Type B pancreatic cell (in vitro differentiated cells): ENCODE results near the gene ATP8A2. TPM values are rescaled to one million over a fixed set of nuclear protein-coding genes. Genes with fewer than 3 reads are reported as not detected.
A peak's percentile ranks its signal among the peaks of the same experiment; 100 is the strongest.

Experiments used
- DNase-seq: peaks from one replicate; pipeline ENCODE4 v3.0.0; 2021; ENCODE audit warnings: mixed read lengths; ENCODE audit not compliant: unreplicated experiment; ENCODE audit errors: extremely low spot score
- H3K27ac Mint-ChIP-seq: 2 replicates; pipeline ENCODE4 v1.8.0; 2021; ENCODE audit warnings: mild to moderate bottlenecking, mixed read lengths
- H3K27me3 Mint-ChIP-seq: 2 replicates; pipeline ENCODE4 v1.8.0; 2021; ENCODE audit warnings: mixed read lengths
- H3K36me3 Mint-ChIP-seq: 2 replicates; pipeline ENCODE4 v1.8.0; 2021; ENCODE audit warnings: mixed read lengths
- H3K4me1 Mint-ChIP-seq: one replicate; pipeline ENCODE4 v1.8.0; 2021; ENCODE audit warnings: mixed read lengths; ENCODE audit not compliant: unreplicated experiment
- H3K4me3 Mint-ChIP-seq: 2 replicates; pipeline ENCODE4 v1.8.0; 2021; ENCODE audit warnings: mild to moderate bottlenecking, mixed read lengths
- H3K9me3 Mint-ChIP-seq: 2 replicates; pipeline ENCODE4 v1.8.0; 2021; ENCODE audit warnings: mixed read lengths
- total RNA-seq: library from RNA; stranded (reverse); gene quantifications from 2 replicates; pipeline ENCODE4 v1.2.1, GENCODE V29; 2021; ENCODE audit warnings: low replicate concordance
- TF ChIP-seq, protein P1 (sequence below): fragments of 200-600 bp; sonication (generic); conservative IDR thresholded peaks from 2 replicates; pipeline ENCODE4 v1.5.0; 2021; ENCODE audit warnings: antibody characterized with exemption, mild to moderate bottlenecking

ATP8A2 gene
- total RNA-seq, 1 donor from 2014 or later = 13.8 TPM

DNA sequence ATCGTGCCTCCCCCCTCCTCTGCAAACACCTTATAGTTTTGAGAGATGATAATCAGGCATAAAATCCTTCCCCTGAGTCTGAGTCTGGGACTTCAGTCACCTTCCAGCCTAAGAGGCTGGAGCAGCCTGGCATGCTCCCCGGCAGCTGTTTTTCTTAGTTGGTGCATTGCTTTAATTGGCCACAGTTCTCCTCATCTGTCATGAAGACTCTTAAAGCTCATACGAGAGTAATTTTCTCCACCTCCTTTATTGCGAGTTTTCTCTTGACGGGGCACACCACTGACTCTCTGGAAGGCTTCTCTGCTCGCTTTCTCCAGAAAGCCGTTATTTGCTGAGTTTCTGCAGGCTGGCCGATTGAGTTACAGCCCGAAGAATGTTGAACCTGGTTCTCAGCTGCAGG lies 310.5 kb downstream of the ATP8A2 start:
- no peak overlapping the region for H3K27ac Mint-ChIP-seq
- H3K36me3 Mint-ChIP-seq = no peaks in the 10 kb centered on the region
- peaks cover 10% of the 10 kb centered on the region for H3K9me3 Mint-ChIP-seq
- TF ChIP-seq, protein P1, sequence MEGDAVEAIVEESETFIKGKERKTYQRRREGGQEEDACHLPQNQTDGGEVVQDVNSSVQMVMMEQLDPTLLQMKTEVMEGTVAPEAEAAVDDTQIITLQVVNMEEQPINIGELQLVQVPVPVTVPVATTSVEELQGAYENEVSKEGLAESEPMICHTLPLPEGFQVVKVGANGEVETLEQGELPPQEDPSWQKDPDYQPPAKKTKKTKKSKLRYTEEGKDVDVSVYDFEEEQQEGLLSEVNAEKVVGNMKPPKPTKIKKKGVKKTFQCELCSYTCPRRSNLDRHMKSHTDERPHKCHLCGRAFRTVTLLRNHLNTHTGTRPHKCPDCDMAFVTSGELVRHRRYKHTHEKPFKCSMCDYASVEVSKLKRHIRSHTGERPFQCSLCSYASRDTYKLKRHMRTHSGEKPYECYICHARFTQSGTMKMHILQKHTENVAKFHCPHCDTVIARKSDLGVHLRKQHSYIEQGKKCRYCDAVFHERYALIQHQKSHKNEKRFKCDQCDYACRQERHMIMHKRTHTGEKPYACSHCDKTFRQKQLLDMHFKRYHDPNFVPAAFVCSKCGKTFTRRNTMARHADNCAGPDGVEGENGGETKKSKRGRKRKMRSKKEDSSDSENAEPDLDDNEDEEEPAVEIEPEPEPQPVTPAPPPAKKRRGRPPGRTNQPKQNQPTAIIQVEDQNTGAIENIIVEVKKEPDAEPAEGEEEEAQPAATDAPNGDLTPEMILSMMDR = no peak
- H3K27me3 Mint-ChIP-seq = no peaks in the 10 kb centered on the region
- H3K4me3 Mint-ChIP-seq = no peak overlapping the region
- H3K4me1 Mint-ChIP-seq = peaks cover 28% of the 10 kb centered on the region
- DNase-seq = no peak

GRCh38 chr13:25683056-25683455 lies 311.3 kb downstream of the ATP8A2 start:
- Mint-ChIP-seq H3K4me3 (no peak overlapping the region), H3K9me3 (peaks cover 10% of the 10 kb centered on the region), H3K4me1 (peaks cover 36% of the 10 kb centered on the region), H3K27me3 (no peaks in the 10 kb centered on the region), H3K36me3 (no peaks in the 10 kb centered on the region), H3K27ac (no peak overlapping the region)
- no peak for DNase-seq
- TF ChIP-seq, protein P1 = no peak

DNA sequence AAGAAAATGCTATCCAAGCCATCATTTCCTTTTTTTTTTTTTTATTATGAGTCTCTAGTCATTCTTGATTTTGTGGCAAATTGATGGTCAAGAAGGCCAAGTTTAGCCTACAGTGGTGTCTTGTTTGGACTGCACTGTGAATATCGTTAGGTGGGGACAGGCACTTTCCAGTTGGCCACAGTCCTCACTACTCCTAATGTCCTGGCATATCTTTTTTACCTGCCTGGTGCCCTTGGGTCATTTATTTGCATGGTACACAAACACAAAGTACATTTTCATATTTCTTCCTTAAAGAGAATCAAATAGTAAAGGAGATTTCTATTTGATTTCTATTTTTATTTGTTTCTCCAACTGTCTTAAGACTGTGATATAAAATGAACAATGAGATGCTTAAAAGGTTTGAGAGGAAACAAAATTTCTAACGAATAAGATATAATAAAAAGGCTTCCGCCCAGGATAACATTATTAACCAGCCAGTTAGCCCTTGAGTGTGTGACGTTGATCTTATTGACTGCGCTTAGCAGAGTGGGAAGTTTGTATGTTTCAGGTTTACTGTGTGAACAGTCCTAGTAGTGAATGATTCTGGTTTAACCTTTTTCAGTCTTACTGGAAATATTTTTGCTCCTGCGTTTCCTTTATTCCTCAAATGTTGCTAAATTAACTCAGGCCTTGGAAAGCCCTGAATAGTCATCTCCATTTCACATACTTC lies 312.0 kb downstream of the ATP8A2 start:
- Mint-ChIP-seq H3K27me3 (no peaks in the 10 kb centered on the region), H3K9me3 (peaks cover 8% of the 10 kb centered on the region), H3K4me1 (peaks cover 41% of the 10 kb centered on the region), H3K27ac (no peak overlapping the region), H3K36me3 (no peaks in the 10 kb centered on the region), H3K4me3 (no peak overlapping the region)
- no peak for DNase-seq
- TF ChIP-seq, protein P1 = no peak

DNA sequence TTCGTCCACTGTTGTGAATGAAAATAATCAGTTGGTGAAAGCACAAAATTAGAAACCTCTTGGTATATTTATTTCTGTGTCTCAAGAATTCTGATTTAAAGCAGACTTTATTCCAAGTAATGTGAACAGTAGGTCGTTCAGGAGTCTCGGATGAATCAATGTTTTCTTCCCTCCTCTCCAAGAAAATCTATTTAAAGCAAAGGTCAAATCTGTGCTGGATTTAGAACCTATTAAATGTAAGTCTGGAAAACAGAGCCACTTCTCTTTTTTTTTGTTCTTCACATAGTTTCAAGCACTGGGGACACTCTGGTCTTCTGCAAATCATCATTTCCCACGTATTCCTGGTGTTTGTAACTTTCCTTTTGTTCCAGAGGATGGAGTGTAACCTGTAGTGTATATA lies 312.7 kb downstream of the ATP8A2 start:
- Mint-ChIP-seq H3K27ac (no peak overlapping the region), H3K36me3 (no peaks in the 10 kb centered on the region), H3K4me1 (peaks cover 45% of the 10 kb centered on the region), H3K9me3 (peaks cover 6% of the 10 kb centered on the region), H3K27me3 (no peaks in the 10 kb centered on the region), H3K4me3 (no peak overlapping the region)
- TF ChIP-seq, protein P1 = no peak
- no peak for DNase-seq

DNA sequence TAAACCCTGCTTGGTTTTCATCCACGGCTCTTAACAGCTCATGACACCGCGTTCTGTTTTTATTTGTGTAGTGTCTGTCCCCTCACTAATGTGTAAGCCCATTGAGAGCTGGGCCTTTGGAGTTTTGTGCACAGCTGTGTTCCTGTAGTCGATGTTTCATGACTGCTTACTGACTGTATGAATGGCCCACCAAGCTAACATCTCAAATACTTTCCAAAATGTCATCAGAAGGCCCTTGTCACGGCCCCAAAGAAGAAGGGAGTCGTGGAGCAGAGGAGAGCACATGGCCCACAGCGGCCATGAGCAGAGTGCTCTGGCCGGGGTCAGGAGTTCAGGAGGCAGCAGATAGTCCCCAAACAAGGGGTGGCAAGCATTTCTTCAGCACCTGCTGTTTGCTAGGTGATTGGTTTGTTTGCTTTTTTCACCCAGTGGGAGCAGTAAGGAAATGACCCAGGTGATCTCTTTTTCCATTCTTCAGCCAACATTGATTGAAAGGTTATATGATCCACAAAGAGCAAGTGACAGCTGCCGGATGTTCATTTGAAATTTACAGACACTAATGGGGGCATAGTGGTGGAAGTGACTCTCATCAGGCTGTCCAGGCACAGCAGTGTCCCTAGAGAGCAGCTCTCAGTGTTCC lies 315.2 kb downstream of the ATP8A2 start:
- Mint-ChIP-seq H3K4me3 (no peak overlapping the region), H3K4me1 (peaks cover 49% of the 10 kb centered on the region), H3K27ac (peak overlapping the region; percentile 7), H3K36me3 (no peaks in the 10 kb centered on the region), H3K27me3 (no peaks in the 10 kb centered on the region), H3K9me3 (no peaks in the 10 kb centered on the region)
- TF ChIP-seq, protein P1 = no peak
- no peak for DNase-seq
